Transverse colon (tissue), 4 donors: ENCODE results near the gene SNX32. TPM values are rescaled to one million over a fixed set of nuclear protein-coding genes. Genes with fewer than 3 reads are reported as not detected.

Source experiments
- DNase-seq: peaks from one replicate; pipeline ENCODE4 v3.0.0-alpha.2; 2019
- H3K27ac ChIP-seq, 4 donors: fragments of 200-600 bp; sonication (generic); 2 replicates each; pipeline ENCODE4 v1.5.1; 2016 to 2018; ENCODE audit warnings: inconsistent platforms in 4 of 4
- H3K27me3 ChIP-seq: fragments of 200-600 bp; sonication (generic); 2 replicates; pipeline ENCODE4 v1.5.1; 2017; ENCODE audit warnings: inconsistent platforms
- H3K36me3 ChIP-seq, 4 donors: fragments of 200-600 bp; sonication (generic); 2 replicates each; pipeline ENCODE4 v1.5.1; 2017 to 2019; ENCODE audit warnings: inconsistent platforms in 4 of 4
- H3K4me1 ChIP-seq, 4 donors: fragments of 200-600 bp; sonication (generic); 2 replicates each; pipeline ENCODE4 v1.5.1; 2017 to 2020; ENCODE audit warnings: inconsistent platforms in 4 of 4
- H3K4me3 ChIP-seq, 4 donors: fragments of 200-600 bp; sonication (generic); 1 replicate in 1 of 4; 2 replicates in 3 of 4; pipeline versions ENCODE4 v1.5.1 to v1.6.1; 2017 to 2019; ENCODE audit warnings: inconsistent platforms in 4 of 4
- H3K9me3 ChIP-seq, 2 donors: fragments of 200-600 bp; sonication (generic); 2 replicates each; pipeline ENCODE4 v1.5.1; 2017 to 2019; ENCODE audit warnings: inconsistent platforms in 2 of 2
- EP300 ChIP-seq: sonication (generic); formaldehyde crosslinking; IDR thresholded peaks from one replicate; pipeline ENCODE4 v1.6.1; 2017; ENCODE audit warnings: antibody characterized with exemption, low read depth
- POLR2A ChIP-seq: fragments of 450-650 bp; IDR thresholded peaks from one replicate; pipeline ENCODE4 v1.6.1; 2016; ENCODE audit warnings: antibody characterized with exemption, mild to moderate bottlenecking, moderate library complexity
- POLR2AphosphoS5 ChIP-seq, 3 donors: sonication (generic); formaldehyde crosslinking; IDR thresholded peaks; one replicate each; pipeline ENCODE4 v1.6.1; 2016; ENCODE audit warnings: antibody characterized with exemption in 3 of 3
- WGBS, 2 donors: methylation state at CpG; one replicate each; pipeline ENCODE4 v1.1.5; 2018; ENCODE audit warnings: low coverage in 1 of 2; 5-methylcytosine and 5-hydroxymethylcytosine counted together
- in situ Hi-C, 4 donors: fragments of 200-750 bp; cut with MboI; loops; one replicate each; pipeline versions ENCODE4 v1.15.0 to v1.15.1; 2017; ENCODE audit warnings: low sequenced_read_pairs in 3 of 4, low pct_ligation_motif_present in 1 of 4, low pct_unique_long_range_greater_than_20kb in 1 of 4
- intact Hi-C: fragments of 100-400 bp; cut with DNase I; formaldehyde crosslinking; loops from one replicate; pipeline ENCODE4 v1.15.1; 2023; ENCODE audit warnings: low total_unique reads
- total RNA-seq, 4 donors: library from RNA; depleted of rRNA; stranded (reverse); fragments of >200 nt; gene quantifications; one replicate each; pipeline ENCODE4 v1.1.0, GENCODE V29; 2016
- TF ChIP-seq, protein P1 (sequence below), 5 experiments: fragments of 200-600 bp in 3 of 5; fragments of 450-650 bp in 2 of 5; sonication (generic) in 3 of 5; IDR thresholded peaks; 1 replicate in 2 of 5; 2 replicates in 3 of 5; pipeline ENCODE4 v1.5.1; 2016 to 2017; ENCODE audit warnings: antibody characterized with exemption in 5 of 5, inconsistent platforms in 3 of 5, mild to moderate bottlenecking in 2 of 5, moderate library complexity in 1 of 5

Gene SNX32
- total RNA-seq, 4 donors from 2014 or later, result 0.60 to 10.0 (median 1.6) TPM; not detected in 1

DNA sequence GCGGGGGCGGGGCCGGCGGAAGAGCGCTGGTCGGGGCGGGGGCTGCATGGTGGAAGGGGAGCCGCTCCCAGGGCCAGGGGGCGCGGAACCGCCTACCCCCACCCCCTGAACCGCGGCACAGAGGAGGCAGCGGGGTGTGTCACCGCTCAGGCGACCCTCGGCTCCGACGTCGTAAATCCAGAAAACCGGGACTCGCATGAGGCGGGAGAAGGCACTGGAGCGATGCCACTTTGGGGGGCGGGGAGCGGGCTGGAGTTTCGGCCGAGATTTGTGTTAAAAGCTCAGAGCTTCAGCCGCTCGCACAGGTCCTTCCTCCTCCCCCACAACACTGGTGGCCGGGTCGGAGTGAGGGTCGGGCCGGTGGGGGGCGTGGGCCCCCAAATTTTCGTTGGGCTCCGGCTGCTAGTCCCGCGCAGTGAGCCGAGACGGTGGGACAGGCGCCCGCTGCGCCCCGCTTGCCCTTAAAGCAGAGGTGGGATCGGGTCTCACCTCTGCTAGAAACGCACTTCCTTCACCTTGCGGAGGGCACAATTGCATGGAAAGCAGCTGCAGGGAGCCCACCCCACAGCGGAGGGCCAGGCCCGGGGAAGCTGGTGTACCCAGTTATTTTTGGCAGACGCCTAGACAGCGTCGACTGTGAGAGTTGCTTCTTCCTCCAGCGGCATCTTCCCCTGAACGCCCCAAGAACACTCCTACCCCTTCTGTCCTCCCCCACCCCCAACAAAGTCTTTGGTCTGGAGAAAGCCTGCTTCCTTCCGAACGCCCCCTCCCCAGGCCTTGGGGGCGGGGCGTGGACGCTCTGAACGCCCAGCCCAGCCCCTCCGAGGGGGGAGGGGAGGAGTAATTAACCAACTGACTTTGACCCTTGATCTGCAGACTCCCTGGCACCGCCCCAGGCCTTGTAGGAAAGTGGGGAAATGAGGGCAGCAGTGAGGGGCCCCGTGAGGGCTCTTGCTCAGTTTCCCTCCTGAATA, 45.8 kb upstream of the SNX32 start:
- H3K4me1 ChIP-seq, result peaks cover 17 to 62% (median 51%) of the 10 kb centered on the region in 4 donors
- H3K4me3 ChIP-seq, result peak overlapping the region; percentile 44 to 70 (median 54)
- peaks cover 38% of the 10 kb centered on the region for H3K27me3 ChIP-seq
- peak; percentile 91 for DNase-seq
- 4% methylated on average over 43 of the region's 64 CpGs; no CpG with 5 or more reads in 1 of the 2 donors for WGBS, 2 donors
- intact Hi-C loops, result no loop called here
- TF ChIP-seq EP300, result peak; percentile 57
- peak; percentile 38 for TF ChIP-seq POLR2A
- TF ChIP-seq POLR2AphosphoS5 (IDR thresholded peaks at IDR 0.05), result peak in 2 of 3 donors; percentile 63 to 75
- TF ChIP-seq, protein P1, sequence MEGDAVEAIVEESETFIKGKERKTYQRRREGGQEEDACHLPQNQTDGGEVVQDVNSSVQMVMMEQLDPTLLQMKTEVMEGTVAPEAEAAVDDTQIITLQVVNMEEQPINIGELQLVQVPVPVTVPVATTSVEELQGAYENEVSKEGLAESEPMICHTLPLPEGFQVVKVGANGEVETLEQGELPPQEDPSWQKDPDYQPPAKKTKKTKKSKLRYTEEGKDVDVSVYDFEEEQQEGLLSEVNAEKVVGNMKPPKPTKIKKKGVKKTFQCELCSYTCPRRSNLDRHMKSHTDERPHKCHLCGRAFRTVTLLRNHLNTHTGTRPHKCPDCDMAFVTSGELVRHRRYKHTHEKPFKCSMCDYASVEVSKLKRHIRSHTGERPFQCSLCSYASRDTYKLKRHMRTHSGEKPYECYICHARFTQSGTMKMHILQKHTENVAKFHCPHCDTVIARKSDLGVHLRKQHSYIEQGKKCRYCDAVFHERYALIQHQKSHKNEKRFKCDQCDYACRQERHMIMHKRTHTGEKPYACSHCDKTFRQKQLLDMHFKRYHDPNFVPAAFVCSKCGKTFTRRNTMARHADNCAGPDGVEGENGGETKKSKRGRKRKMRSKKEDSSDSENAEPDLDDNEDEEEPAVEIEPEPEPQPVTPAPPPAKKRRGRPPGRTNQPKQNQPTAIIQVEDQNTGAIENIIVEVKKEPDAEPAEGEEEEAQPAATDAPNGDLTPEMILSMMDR (IDR thresholded peaks at IDR 0.05), result no peak
- no peaks in the 10 kb centered on the region for H3K9me3 ChIP-seq
- in situ Hi-C loops, result no loop called here
- H3K27ac ChIP-seq, result peak overlapping the region; percentile 80 to 93 (median 86)
- no peaks in the 10 kb centered on the region for H3K36me3 ChIP-seq

DNA sequence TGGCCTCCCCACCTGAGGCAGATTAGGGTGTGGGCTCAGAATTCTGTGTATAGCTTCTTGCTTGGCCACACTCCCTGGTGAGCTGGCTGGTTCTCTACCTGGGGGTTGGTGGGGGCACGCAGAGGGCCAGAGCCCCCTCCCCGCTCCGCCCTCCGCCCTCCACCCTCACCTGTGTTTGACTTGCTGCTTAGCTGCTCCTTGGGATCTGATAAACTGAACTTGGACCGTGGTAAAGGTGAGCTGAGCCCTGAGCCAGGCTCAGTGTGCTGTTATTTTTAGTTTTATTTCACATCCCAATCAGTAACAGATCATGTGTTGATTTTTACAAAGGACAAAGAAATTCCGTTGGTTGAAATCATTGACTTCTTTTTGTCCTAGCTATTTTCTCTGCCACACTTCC, 44.9 kb upstream of the SNX32 start:
- TF ChIP-seq, protein P1 (IDR thresholded peaks at IDR 0.05), result no peak
- peak; percentile 21 for TF ChIP-seq POLR2A
- Histone ChIP-seq H3K4me3 (peak overlapping the region in 3 of 4 donors; percentile 50 to 70 (median 59)), H3K27ac (peak overlapping the region; percentile 80 to 93 (median 86)), H3K36me3 (no peaks in the 10 kb centered on the region), H3K27me3 (peaks cover 38% of the 10 kb centered on the region), H3K4me1 (peaks cover 17 to 71% (median 59%) of the 10 kb centered on the region in 4 donors), H3K9me3 (no peaks in the 10 kb centered on the region)
- no peak for DNase-seq
- in situ Hi-C loops (no loop called here), intact Hi-C loops (no loop called here)
- 25 to 28% methylated on average over 2 to 6 of the region's 6 CpGs for WGBS, 2 donors

DNA sequence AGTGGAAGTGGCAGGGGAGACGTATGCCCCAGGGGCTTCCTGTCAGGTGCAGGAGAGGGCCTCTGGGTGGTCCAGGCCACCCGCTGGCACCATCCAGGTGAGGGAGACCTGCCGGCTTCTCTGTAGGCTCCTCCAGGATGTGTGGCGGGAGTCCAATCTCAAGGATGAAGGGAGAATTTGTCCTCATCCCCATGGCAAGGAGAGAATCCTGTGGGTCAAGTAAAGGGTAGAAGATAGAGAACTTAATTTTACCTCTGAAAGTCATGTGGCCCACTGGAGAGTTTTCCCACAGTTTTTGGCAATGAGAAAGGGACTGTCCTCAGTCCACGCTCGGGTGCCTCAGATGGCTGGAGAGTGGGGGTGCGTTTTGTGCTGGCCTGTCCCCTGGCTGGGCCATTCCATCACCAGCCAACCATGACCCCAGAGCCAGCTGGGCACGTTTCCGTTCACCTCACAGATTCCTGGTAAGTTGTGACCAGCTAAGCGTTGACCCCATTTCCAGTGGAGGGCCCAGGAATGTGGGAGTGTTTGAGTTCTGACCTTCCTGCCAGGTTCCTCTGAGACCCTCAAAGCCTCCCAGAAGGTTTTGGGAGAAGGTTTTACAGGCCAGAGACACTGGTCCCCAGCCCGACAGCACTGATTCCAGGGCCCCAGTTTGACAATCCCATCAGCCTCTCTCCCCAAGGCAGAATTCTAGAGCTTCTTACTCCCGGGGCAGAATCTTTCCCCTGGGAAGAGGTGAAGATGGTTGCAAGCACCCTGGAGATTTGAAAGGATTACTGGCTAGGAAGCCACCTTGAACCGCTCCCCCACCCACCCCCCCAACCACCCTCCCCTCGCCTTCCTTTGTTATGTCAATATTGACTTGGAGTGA, 44.3 kb upstream of the SNX32 start:
- peak overlapping the region; percentile 80 to 93 (median 86) for H3K27ac ChIP-seq
- no peaks in the 10 kb centered on the region for H3K36me3 ChIP-seq
- H3K4me3 ChIP-seq, result peak overlapping the region in 3 of 4 donors; percentile 50 to 70 (median 59)
- intact Hi-C loops (no loop called here), in situ Hi-C loops (no loop called here)
- H3K9me3 ChIP-seq, result no peaks in the 10 kb centered on the region
- no peak for DNase-seq
- no peak for TF ChIP-seq POLR2A
- no peak for TF ChIP-seq POLR2AphosphoS5 (IDR thresholded peaks at IDR 0.05)
- no peak for TF ChIP-seq EP300
- TF ChIP-seq, protein P1 (IDR thresholded peaks at IDR 0.05), result no peak
- H3K4me1 ChIP-seq, result peaks cover 17 to 73% (median 63%) of the 10 kb centered on the region in 4 donors
- WGBS, 2 donors, result 62% methylated on average over 14 of the region's 14 CpGs; no CpG with 5 or more reads in 1 of the 2 donors
- peaks cover 38% of the 10 kb centered on the region for H3K27me3 ChIP-seq
